B cell (primary cell): ENCODE measurements around the gene SEC16A.

Experiments used
- CTCF ChIP-seq: fragments of 200-600 bp; IDR thresholded peaks from one replicate; pipeline ENCODE4 v1.8.0; 2022; ENCODE audit warnings: antibody characterized with exemption, mild to moderate bottlenecking
- EZH2 ChIP-seq: IDR thresholded peaks from 2 replicates; pipeline ENCODE4 v1.6.1; 2012; ENCODE audit warnings: borderline replicate concordance, low read depth, mild to moderate bottlenecking, moderate library complexity, low read length; ENCODE audit not compliant: insufficient read depth, poor library complexity, severe bottlenecking

DNA sequence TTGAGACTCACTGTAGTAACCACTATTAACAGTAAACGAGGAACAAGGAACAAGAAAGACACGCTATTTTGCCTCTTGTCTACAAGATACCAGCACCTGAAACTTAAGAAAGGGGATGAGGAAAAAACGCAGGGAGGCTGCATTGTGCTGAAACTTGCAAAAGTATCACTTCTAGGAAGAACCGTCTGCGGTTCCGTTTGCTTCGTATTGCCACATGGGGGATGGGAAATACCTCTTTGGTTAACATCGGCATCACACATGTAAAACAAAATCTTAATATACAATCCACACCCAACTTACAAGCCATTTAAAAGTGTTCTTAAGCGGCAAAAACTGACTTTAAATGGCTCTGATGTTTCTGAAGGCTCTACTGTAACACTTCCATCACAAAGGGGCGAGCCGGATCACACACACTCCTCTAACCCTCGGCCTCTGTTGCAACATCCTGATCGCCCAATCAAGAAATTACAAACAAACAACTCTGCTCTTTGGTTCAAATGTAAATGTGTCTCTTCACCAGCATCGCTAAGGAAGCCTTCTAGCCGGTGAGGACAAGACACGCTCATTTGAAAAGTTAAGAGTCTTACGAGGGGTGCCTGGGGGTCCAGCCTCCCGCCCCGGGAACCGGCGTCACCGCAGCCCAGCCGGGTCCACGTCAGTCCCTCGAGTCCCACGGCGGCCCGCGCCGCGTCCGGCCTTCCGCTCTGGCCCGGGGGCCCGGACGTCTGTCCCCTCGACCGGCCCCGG, 621 bp downstream of the SEC16A start:
- TF ChIP-seq CTCF (no peak), EZH2 (no peak)
